ENCODE data around the gene ARSK.

DNA sequence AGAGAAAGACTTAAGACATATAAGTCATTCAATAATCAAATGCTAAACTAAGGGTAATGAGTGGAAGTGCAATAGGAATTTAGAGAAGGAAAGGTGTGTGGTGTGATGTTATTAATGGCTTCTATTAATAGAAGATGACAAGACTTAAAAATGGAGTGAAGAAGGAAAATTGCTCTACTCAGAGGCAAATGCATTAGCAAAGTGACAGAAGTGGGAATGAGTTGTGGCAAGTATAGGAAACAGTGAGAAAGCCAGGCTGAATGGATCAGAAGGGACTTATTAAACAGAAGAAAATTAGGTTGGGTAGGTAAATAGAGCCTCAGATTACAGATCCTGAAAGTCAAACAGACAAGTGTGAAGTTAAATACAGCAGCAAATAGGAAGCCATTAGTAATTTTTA, 5.9 kb upstream of the ARSK start:
- TF ChIP-seq, protein P1, sequence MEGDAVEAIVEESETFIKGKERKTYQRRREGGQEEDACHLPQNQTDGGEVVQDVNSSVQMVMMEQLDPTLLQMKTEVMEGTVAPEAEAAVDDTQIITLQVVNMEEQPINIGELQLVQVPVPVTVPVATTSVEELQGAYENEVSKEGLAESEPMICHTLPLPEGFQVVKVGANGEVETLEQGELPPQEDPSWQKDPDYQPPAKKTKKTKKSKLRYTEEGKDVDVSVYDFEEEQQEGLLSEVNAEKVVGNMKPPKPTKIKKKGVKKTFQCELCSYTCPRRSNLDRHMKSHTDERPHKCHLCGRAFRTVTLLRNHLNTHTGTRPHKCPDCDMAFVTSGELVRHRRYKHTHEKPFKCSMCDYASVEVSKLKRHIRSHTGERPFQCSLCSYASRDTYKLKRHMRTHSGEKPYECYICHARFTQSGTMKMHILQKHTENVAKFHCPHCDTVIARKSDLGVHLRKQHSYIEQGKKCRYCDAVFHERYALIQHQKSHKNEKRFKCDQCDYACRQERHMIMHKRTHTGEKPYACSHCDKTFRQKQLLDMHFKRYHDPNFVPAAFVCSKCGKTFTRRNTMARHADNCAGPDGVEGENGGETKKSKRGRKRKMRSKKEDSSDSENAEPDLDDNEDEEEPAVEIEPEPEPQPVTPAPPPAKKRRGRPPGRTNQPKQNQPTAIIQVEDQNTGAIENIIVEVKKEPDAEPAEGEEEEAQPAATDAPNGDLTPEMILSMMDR (IDR thresholded peaks at IDR 0.05), result no peak
- no peak for TF ChIP-seq POLR2A (IDR thresholded peaks at IDR 0.05)
